Measurements from ENCODE around the gene DCC. TPM values are rescaled to one million over a fixed set of nuclear protein-coding genes. Genes with fewer than 3 reads are reported as not detected.
A peak's percentile ranks its signal among the peaks of the same experiment; 100 is the strongest.

DCC gene
- total and polyA plus RNA-seq, 2 donors from 2014 or later = 3.9 TPM; not detected in 1

GRCh38 chr18:52415131-52415530, 75.1 kb downstream of the DCC start:
- Histone ChIP-seq H3K27ac (ENCODE audit: low read depth in 2 of 2, low read length in 2 of 2) (no peak overlapping the region), H3K9me3 (ENCODE audit: control insufficient read depth in 2 of 3, insufficient read depth in 1 of 3, low read length in 3 of 3) (no peaks in the 10 kb centered on the region), H3K4me1 (ENCODE audit: control insufficient read depth in 2 of 3, insufficient read depth in 2 of 3, low read depth in 1 of 3, low read length in 3 of 3) (no peaks in the 10 kb centered on the region), H3K27me3 (ENCODE audit: control insufficient read depth, insufficient read depth, low read length) (no peaks in the 10 kb centered on the region), H3K9ac (ENCODE audit: low read length in 3 of 3) (no peak overlapping the region), H3K36me3 (ENCODE audit: control insufficient read depth in 2 of 3, insufficient read depth in 3 of 3, low read length in 3 of 3) (no peaks in the 10 kb centered on the region), H3K4me3 (ENCODE audit: low read length in 3 of 3) (no peak overlapping the region)
- DNase-seq (no peak), FAIRE-seq (no peak)
- intact Hi-C loops (cut with DNase I) = no loop called here
- no peak for TF ChIP-seq CTCF (IDR thresholded peaks at IDR 0.05; ENCODE audit: borderline replicate concordance, extremely low read depth, insufficient read depth)

GRCh38 chr18:52422985-52423601, 83.1 kb downstream of the DCC start:
- FAIRE-seq (no peak), DNase-seq (peak in 2 of 5 donors; percentile 7 to 34)

GRCh38 chr18:52426041-52426440, 86.0 kb downstream of the DCC start:
- no peak overlapping the region for H3K27ac ChIP-seq (ENCODE audit: low read depth in 2 of 2, low read length in 2 of 2)
- H3K4me1 ChIP-seq (ENCODE audit: control insufficient read depth in 2 of 3, insufficient read depth in 2 of 3, low read depth in 1 of 3, low read length in 3 of 3) = no peaks in the 10 kb centered on the region
- intact Hi-C loops (cut with DNase I) = no loop called here
- H3K9ac ChIP-seq (ENCODE audit: low read length in 3 of 3) = no peak overlapping the region
- no peaks in the 10 kb centered on the region for H3K9me3 ChIP-seq (ENCODE audit: control insufficient read depth in 2 of 3, insufficient read depth in 1 of 3, low read length in 3 of 3)
- H3K36me3 ChIP-seq (ENCODE audit: control insufficient read depth in 2 of 3, insufficient read depth in 3 of 3, low read length in 3 of 3) = no peaks in the 10 kb centered on the region
- no peak overlapping the region for H3K4me3 ChIP-seq (ENCODE audit: low read length in 3 of 3)
- DNase-seq (no peak), FAIRE-seq (no peak)
- no peak for TF ChIP-seq CTCF (IDR thresholded peaks at IDR 0.05; ENCODE audit: borderline replicate concordance, extremely low read depth, insufficient read depth)
- H3K27me3 ChIP-seq (ENCODE audit: control insufficient read depth, insufficient read depth, low read length) = no peaks in the 10 kb centered on the region

More at GRCh38 chr18:52422985-52423601, 83.1 kb downstream of the DCC start:
- Histone ChIP-seq H3K27ac (ENCODE audit: low read depth in 2 of 2, low read length in 2 of 2) (no peak overlapping the region), H3K4me1 (ENCODE audit: control insufficient read depth in 2 of 3, insufficient read depth in 2 of 3, low read depth in 1 of 3, low read length in 3 of 3) (no peaks in the 10 kb centered on the region), H3K9me3 (ENCODE audit: control insufficient read depth in 2 of 3, insufficient read depth in 1 of 3, low read length in 3 of 3) (no peaks in the 10 kb centered on the region), H3K27me3 (ENCODE audit: control insufficient read depth, insufficient read depth, low read length) (no peaks in the 10 kb centered on the region), H3K9ac (ENCODE audit: low read length in 3 of 3) (no peak overlapping the region), H3K4me3 (ENCODE audit: low read length in 3 of 3) (no peak overlapping the region), H3K36me3 (ENCODE audit: control insufficient read depth in 2 of 3, insufficient read depth in 3 of 3, low read length in 3 of 3) (no peaks in the 10 kb centered on the region)
- intact Hi-C loops (cut with DNase I) = no loop called here
- no peak for TF ChIP-seq CTCF (IDR thresholded peaks at IDR 0.05; ENCODE audit: borderline replicate concordance, extremely low read depth, insufficient read depth)

GRCh38 chr18:52426462-52426861, 86.5 kb downstream of the DCC start:
- no peak overlapping the region for H3K4me3 ChIP-seq (ENCODE audit: low read length in 3 of 3)
- H3K9me3 ChIP-seq (ENCODE audit: control insufficient read depth in 2 of 3, insufficient read depth in 1 of 3, low read length in 3 of 3) = no peaks in the 10 kb centered on the region
- intact Hi-C loops (cut with DNase I) = no loop called here
- H3K36me3 ChIP-seq (ENCODE audit: control insufficient read depth in 2 of 3, insufficient read depth in 3 of 3, low read length in 3 of 3) = no peaks in the 10 kb centered on the region
- H3K27ac ChIP-seq (ENCODE audit: low read depth in 2 of 2, low read length in 2 of 2) = no peak overlapping the region
- H3K9ac ChIP-seq (ENCODE audit: low read length in 3 of 3) = no peak overlapping the region
- TF ChIP-seq CTCF (IDR thresholded peaks at IDR 0.05; ENCODE audit: borderline replicate concordance, extremely low read depth, insufficient read depth) = no peak
- FAIRE-seq (no peak), DNase-seq (no peak)
- H3K4me1 ChIP-seq (ENCODE audit: control insufficient read depth in 2 of 3, insufficient read depth in 2 of 3, low read depth in 1 of 3, low read length in 3 of 3) = no peaks in the 10 kb centered on the region
- H3K27me3 ChIP-seq (ENCODE audit: control insufficient read depth, insufficient read depth, low read length) = no peaks in the 10 kb centered on the region

Measured in kidney (tissue), 14 donors.